Measurements from ENCODE around the gene DNAI7.

DNAI7 gene

GRCh38 chr12:25113651-25114050, 81.3 kb downstream of the DNAI7 start:
- TF ChIP-seq CTCF (IDR thresholded peaks at IDR 0.05; ENCODE audit: low read depth, low read length): no peak
- no peak for DNase-seq (ENCODE audit: low read depth in 2 of 2)
- no peak overlapping the region for H3K4me3 ChIP-seq (replicated peaks in 1 of 2; ENCODE audit: low read depth in 2 of 2, low read length in 2 of 2)

- H3K4me3 ChIP-seq (replicated peaks in 1 of 2; ENCODE audit: low read depth in 2 of 2, low read length in 2 of 2): no peak overlapping the region
- DNase-seq (ENCODE audit: low read depth in 2 of 2): no peak
Measured at GRCh38 chr12:25110260-25110659, 84.7 kb downstream of the DNAI7 start.

GRCh38 chr12:25107920-25108319, 87.0 kb downstream of the DNAI7 start:
- TF ChIP-seq CTCF (IDR thresholded peaks at IDR 0.05; ENCODE audit: low read depth, low read length): no peak
- DNase-seq (ENCODE audit: low read depth in 2 of 2): no peak
- H3K4me3 ChIP-seq (replicated peaks in 1 of 2; ENCODE audit: low read depth in 2 of 2, low read length in 2 of 2): no peak overlapping the region

More at GRCh38 chr12:25110260-25110659, 84.7 kb downstream of the DNAI7 start:
- TF ChIP-seq CTCF (IDR thresholded peaks at IDR 0.05; ENCODE audit: low read depth, low read length): no peak

GRCh38 chr12:25106818-25107217, 88.1 kb downstream of the DNAI7 start:
- H3K4me3 ChIP-seq (replicated peaks in 1 of 2; ENCODE audit: low read depth in 2 of 2, low read length in 2 of 2): no peak overlapping the region
- DNase-seq (ENCODE audit: low read depth in 2 of 2): no peak
- TF ChIP-seq CTCF (IDR thresholded peaks at IDR 0.05; ENCODE audit: low read depth, low read length): no peak

- no peak for TF ChIP-seq CTCF (IDR thresholded peaks at IDR 0.05; ENCODE audit: low read depth, low read length)
Measured at GRCh38 chr12:25102402-25102801, 92.6 kb downstream of the DNAI7 start.

GRCh38 chr12:25101092-25101445, 93.9 kb downstream of the DNAI7 start:
- H3K4me3 ChIP-seq (replicated peaks in 1 of 2; ENCODE audit: low read depth in 2 of 2, low read length in 2 of 2): no peak overlapping the region
- no peak for DNase-seq (ENCODE audit: low read depth in 2 of 2)
- no peak for TF ChIP-seq CTCF (IDR thresholded peaks at IDR 0.05; ENCODE audit: low read depth, low read length)

More at GRCh38 chr12:25102402-25102801, 92.6 kb downstream of the DNAI7 start:
- H3K4me3 ChIP-seq (replicated peaks in 1 of 2; ENCODE audit: low read depth in 2 of 2, low read length in 2 of 2): no peak overlapping the region
- DNase-seq (ENCODE audit: low read depth in 2 of 2): no peak
